HG03432 (cell line): ENCODE measurements around the gene TMEM151B.
"Not testable (repeated sequence)": the region's sequence is repeated elsewhere in the genome, so short reads cannot be mapped to it uniquely, and the experiment has no call there.

Experiments
- ATAC-seq: cut with Tn5 transposase; IDR thresholded peaks from one replicate; pipeline ENCODE4 v1.9.1; 2021; ENCODE audit warnings: mild to moderate bottlenecking, moderate library complexity; ENCODE audit not compliant: unreplicated experiment

The TMEM151B gene

GRCh38 chr6:44269921-44270525 is at the start of gene TMEM151B:
Gene TMEM151B (plus strand): TSS chr6:44270450. CDS start chr6:44270743, 293 bp downstream.
- ATAC-seq, result no peak

- ATAC-seq, result no peak
Measured at GRCh38 chr6:44220913-44221290, 49.3 kb upstream of the TMEM151B start.

DNA sequence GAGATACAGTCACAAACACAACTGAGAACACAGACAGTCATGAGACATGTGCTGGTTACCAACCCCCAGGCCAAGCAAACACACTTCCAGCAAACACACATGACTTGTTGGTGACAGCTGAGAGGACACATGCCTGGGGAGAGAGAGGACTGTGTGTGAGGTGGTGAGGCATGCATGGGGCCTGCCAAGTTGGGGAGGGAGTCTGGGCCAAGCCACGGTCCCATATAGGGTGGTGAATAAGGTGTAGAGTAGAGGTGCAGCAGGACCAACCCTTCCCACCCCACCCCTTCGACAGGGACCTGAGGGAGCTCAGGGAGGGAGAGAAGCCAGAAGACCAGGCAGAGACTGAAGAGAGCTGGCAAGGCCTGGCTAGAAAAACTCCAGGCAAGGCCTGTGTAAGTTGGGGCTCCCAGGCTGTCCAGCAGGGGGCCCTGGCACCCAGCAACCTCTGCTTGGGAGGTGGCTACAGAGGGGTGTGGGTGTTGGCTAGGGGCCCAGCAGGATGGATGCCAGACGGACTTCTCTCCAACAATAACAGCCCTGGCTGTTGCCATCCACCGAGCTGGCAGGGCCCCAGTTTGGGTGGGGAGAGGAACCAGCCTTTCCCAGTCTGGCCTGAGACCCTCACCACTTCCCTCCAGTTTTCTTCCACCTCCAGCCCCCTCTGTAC is 48.8 kb upstream of the TMEM151B start:
- peak; percentile 38 for ATAC-seq

DNA sequence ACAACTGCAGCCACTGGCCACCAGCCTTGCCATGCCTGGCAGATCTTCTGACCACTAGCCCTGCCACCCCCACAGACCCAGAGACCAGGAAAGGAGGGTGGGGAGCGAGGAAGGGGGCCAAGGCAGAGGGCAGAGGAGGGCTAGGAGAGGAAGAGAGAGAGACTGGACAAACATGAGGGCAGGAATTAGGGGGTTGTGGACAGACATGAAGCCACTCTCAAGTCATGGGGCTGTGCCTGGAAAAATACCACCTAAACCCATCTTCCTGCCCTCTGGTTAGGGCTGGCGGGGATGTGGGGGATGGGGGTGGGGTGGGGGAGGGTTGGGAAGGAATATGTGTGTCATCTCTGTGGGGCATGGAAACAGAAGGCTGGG is 48.3 kb upstream of the TMEM151B start:
- ATAC-seq, result no peak

GRCh38 chr6:44222486-44223318 is 47.5 kb upstream of the TMEM151B start:
- peak; percentile 2 for ATAC-seq

DNA sequence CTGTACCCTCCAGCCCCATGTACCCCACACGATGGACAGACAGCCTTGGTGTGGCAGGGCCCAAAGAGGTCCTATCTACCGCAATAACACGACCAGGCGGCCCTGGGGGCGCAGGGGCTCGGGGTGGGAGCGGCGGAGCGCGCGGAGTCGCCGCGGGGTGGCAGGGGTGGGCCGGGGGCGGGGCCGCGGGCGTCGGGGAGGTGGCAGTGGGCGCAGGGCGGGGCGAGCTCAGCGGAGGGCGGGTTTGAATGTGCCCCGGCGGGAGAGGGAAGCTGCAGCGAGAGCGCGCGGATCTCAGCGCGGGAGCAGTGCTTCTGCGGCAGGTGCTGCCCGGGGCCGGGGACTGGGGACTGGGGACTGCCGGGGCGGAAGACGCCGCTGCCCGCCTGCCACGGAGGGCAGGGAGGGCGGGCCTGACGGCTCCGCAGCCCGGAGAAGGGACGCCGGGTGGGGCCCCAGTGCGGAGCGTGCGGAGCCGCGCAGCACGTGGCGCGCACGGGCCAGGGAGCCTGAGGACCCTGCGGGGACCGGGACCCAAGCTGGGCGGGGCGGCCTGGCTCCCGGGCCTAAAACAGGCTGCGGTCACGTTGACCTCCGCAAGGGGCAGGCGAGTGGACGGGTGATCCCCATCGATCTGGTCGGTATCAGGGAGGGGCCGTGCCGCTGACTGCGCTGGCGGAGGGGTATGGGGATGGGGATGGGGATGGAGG is 46.8 kb upstream of the TMEM151B start, which contains the start of gene SLC29A1:
SLC29A1 (plus strand) TSS at position 277 of the 710 bp plus-strand sequence. CDS start 3,719 bp downstream, outside the sequence.
- peak; percentile 57 for ATAC-seq

DNA sequence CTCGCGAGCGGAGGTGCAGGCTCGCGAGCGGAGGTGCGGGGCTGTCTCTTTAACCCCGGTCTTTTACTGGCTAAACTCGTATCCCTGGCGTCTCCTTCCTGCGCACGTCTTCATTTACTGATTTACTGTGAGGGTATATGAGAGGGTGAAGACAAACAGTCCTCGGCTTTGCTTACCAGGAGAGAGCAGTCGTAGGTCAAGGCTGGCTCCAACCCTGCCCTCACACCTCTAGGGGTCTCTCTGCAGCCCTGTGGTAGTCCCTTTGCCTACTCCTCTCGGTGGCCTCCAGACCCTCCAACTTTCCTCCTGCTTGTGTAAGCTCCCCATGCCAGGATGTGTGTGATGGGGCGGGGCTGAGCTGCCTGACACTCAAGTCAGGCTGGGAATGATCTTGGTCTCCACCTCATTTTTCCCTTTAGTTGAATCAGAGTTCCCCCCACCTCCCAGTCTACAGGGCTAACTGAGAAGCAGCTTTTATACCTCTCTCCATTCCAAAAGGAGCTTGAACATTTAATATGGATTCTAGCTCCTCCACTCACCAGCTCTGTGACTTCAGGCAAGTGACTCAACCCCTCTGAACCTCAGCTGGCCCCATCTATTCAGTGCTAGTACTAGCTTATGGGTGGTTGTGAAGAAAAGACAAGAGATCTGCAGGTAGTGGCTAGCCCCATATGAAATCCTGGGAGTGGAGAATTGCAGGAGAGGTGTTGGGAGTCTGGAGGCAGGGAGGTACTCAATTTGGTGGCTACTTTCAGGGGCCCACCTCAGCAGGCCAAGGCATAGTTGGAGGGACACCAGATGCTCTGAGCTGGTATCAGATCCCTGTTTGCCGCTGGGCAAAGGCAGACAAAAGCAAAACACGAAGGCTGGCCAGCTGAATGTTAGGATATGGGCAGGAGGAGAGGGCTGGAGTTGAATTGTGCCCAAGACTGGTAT is 46.0 kb upstream of the TMEM151B start:
- peak; percentile 4 for ATAC-seq

DNA sequence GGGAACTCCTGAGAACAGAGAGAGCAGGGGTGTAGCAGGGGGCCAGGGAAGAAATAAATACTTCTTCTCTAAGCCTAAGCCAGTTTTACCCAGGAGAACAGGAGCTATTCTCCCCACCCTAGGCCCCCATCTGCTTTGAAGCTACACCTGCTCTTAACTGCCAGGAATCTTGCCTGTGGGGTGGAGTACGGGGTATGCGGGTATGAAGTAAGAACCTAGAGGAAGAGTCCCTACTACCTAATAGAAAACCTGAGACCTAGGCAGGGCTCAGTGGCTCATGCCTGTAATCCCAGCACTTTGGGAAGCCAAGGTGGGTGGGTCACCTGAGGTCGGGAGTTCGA is 45.3 kb upstream of the TMEM151B start:
- ATAC-seq, result no peak

GRCh38 chr6:44225579-44226325 is 44.5 kb upstream of the TMEM151B start:
- ATAC-seq, result no peak

DNA sequence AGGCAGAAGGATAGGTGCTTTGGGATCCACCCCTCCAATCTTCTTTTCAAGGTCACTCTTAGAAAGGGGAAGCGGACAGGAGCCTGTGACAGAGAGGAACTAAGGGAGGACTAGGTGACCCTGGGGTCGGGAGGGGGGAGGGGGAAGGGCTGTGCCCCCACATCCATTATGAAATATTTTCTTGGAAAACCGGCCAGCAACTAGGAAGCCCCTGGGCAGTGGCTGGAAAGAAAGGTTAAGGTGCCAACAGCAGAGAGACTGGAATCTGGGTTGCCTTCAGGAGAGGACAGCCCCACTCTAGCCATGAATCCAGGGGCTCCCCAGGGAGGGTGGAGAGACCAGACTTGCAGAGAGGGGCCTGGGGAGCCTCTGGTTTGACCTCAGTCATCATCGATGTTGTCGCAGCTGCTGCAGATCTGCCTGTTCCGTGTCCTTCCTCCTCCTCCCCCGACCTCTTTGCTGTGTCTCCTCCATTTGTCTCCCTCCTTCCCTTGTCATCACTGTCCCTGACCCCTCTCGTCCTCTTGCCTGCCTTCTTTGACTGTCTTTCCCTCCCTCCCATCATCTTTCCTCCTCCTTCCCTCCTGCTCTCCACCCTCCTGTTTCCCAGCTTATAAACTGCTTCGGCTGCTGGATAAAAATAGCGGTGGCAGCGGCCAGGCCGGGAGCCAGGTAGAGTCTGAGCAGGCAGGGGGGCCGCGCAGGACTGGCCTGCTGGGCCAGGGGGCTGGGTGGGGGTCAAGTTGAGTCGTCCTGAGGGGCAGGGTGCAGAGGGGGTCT is 43.7 kb upstream of the TMEM151B start:
- ATAC-seq, result no peak

- ATAC-seq, result no peak
Measured at GRCh38 chr6:44227148-44227793, 43.0 kb upstream of the TMEM151B start.

DNA sequence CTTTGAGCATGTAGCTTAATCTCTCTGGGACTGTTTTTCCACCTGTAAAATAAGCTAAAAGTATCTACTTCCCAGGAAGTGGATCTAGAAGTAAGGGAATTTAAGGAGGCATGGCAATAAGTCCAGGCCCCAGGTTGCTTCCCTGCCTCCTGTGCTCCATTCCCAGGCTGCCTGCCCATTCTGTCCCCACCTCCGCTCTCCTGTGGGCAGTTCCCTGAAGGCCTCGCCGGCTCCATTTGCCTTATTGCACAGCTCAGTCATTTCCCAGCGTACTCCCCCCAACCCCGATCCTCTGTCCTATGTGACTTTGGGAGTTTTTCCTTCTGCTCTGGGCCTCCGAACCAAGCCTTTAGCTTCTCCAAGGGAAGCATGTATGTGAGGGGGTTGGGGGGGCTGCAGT is 42.2 kb upstream of the TMEM151B start:
- no peak for ATAC-seq

DNA sequence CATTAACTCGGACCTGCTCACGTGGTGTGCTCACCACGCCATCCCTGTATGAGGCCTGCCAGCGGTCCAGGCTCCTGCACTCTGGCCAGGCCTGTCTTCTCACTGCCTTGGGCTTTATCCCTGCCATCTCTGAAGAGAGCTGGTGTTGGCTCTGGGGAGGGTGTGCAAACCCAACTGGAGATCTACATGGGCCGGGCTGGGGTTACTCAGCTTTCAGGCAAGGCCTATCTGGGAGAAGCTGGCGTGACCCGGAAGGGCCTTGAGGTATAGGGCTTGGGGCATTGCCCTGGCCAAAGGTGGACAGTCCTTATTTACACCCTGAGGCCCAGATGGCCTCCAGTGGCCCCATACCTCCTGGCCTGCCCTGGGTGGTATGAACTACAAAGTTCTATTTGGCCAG is 41.8 kb upstream of the TMEM151B start:
- ATAC-seq, result no peak

GRCh38 chr6:44228836-44229235 is 41.4 kb upstream of the TMEM151B start:
- no peak for ATAC-seq

DNA sequence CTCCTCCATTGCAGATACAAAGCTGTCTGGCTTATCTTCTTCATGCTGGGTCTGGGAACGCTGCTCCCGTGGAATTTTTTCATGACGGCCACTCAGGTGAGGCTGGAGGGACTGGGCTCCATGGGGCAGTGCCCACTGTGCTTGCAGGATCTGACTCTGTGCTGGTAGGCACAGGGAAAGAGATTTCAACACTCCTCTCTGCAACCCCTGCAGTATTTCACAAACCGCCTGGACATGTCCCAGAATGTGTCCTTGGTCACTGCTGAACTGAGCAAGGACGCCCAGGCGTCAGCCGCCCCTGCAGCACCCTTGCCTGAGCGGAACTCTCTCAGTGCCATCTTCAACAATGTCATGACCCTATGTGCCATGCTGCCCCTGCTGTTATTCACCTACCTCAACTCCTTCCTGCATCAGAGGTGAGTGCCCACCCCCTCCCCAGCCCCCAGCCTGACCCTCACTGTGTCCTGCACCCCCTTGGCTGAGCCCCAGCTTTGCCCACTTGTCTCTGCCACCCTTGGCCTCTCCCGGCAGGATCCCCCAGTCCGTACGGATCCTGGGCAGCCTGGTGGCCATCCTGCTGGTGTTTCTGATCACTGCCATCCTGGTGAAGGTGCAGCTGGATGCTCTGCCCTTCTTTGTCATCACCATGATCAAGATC is 40.7 kb upstream of the TMEM151B start:
- no peak for ATAC-seq

DNA sequence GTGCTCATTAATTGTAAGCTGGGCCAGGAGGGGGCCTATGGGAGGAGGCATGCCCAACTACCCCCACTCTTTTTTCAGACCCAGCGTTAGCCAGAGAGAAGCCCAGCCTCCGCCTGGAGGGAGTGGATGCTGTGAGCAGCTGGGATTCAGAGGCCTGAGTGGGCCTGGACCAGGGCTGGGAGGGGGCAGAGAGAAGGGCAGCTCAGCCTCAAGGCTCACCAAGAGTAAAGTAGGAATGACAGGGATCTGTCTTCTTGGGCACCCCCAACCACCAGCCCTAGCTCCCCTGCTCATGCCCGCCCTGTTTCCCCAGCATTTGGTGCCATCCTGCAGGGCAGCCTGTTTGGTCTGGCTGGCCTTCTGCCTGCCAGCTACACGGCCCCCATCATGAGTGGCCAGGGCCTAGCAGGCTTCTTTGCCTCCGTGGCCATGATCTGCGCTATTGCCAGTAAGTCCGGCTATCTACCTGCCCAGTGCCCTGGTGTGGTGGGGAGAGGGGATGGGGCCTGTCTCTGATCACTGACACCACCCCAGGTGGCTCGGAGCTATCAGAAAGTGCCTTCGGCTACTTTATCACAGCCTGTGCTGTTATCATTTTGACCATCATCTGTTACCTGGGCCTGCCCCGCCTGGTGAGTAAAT is 40.1 kb upstream of the TMEM151B start:
- ATAC-seq, result no peak

- not testable (repeated sequence) for ATAC-seq
Measured at GRCh38 chr6:44231426-44231825, 38.8 kb upstream of the TMEM151B start.
